H1 (cell line): Measurements from ENCODE around the gene PAOX.

Experiments
- NANOG ChIP-seq: IDR thresholded peaks from 2 replicates; pipeline ENCODE4 v1.6.1; 2011; ENCODE audit warnings: low read length, low read depth, mild to moderate bottlenecking, inconsistent platforms; ENCODE audit not compliant: insufficient read depth, poor library complexity, severe bottlenecking
- POLR2A ChIP-seq, 2 experiments: IDR thresholded peaks; 1 replicate in 1 of 2; 2 replicates in 1 of 2; pipeline ENCODE4 v1.6.1; 2011; ENCODE audit warnings: low read depth in 2 of 2, low read length in 2 of 2, mild to moderate bottlenecking in 2 of 2; ENCODE audit errors: control extremely low read depth in 1 of 2
- SP1 ChIP-seq: IDR thresholded peaks from 2 replicates; pipeline ENCODE4 v1.6.1; 2011; ENCODE audit warnings: low read depth, low read length
- TF ChIP-seq, protein P1 (sequence below), 3 experiments: IDR thresholded peaks; 1 replicate in 2 of 3; 2 replicates in 1 of 3; pipeline versions ENCODE4 v1.5.1 to v1.6.1; 2011; ENCODE audit warnings: low read length in 3 of 3, mild to moderate bottlenecking in 3 of 3, inconsistent platforms in 2 of 3, low read depth in 1 of 3, moderate library complexity in 1 of 3; ENCODE audit not compliant: insufficient read depth in 1 of 3; ENCODE audit errors: control extremely low read depth in 1 of 3

DNA sequence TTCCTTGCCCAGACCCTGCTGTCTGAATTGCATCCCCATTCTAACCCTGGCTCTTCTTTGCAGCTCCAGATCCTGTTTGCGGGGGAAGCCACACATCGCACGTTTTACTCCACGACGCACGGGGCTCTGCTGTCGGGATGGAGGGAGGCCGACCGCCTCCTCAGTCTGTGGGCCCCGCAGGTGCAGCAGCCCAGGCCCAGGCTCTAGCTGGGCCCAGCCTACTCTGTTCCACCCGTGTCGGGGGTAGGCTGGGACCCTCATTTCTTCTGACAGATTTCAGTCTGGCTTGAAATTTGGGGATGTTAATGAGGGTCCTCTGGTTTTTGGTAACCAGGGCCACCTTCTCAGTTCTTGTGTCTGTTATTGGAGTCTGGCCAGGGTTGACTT lies 12.2 kb downstream of the PAOX start:
- TF ChIP-seq SP1 (no peak), POLR2A (IDR thresholded peaks at IDR 0.05; ENCODE audit: control extremely low read depth in 1 of 2, low read depth in 2 of 2, low read length in 2 of 2) (no peak), NANOG (no peak)
- TF ChIP-seq, protein P1, sequence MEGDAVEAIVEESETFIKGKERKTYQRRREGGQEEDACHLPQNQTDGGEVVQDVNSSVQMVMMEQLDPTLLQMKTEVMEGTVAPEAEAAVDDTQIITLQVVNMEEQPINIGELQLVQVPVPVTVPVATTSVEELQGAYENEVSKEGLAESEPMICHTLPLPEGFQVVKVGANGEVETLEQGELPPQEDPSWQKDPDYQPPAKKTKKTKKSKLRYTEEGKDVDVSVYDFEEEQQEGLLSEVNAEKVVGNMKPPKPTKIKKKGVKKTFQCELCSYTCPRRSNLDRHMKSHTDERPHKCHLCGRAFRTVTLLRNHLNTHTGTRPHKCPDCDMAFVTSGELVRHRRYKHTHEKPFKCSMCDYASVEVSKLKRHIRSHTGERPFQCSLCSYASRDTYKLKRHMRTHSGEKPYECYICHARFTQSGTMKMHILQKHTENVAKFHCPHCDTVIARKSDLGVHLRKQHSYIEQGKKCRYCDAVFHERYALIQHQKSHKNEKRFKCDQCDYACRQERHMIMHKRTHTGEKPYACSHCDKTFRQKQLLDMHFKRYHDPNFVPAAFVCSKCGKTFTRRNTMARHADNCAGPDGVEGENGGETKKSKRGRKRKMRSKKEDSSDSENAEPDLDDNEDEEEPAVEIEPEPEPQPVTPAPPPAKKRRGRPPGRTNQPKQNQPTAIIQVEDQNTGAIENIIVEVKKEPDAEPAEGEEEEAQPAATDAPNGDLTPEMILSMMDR (IDR thresholded peaks at IDR 0.05; ENCODE audit: control extremely low read depth in 1 of 3, insufficient read depth in 1 of 3, low read depth in 1 of 3, low read length in 3 of 3) = no peak
